ENCODE measurements around the gene OMA1.

OMA1 gene

GRCh38 chr1:58441699-58442098, 104.8 kb downstream of the OMA1 start:
- H3K36me3 ChIP-seq (ENCODE audit: insufficient read depth, low read length) = no peaks in the 10 kb centered on the region
- H3K4me2 ChIP-seq (ENCODE audit: low read depth, low read length, poor library complexity, severe bottlenecking) = no peak overlapping the region
- no peak overlapping the region for H3K4me3 ChIP-seq (ENCODE audit: low read length, poor library complexity, severe bottlenecking)
- no peaks in the 10 kb centered on the region for H3K9me2 ChIP-seq (replicated peaks; ENCODE audit: low read depth, low read length)
- no peaks in the 10 kb centered on the region for H4K20me1 ChIP-seq (ENCODE audit: insufficient read depth, low read length, poor library complexity, severe bottlenecking)
- no peaks in the 10 kb centered on the region for H3F3A ChIP-seq (ENCODE audit: low read depth)
- no peaks in the 10 kb centered on the region for H3K9me3 ChIP-seq (ENCODE audit: insufficient read depth, low read depth, low read length)
- no peak for TF ChIP-seq EZH2phosphoT487 (IDR thresholded peaks at IDR 0.05; ENCODE audit: borderline replicate concordance)
- no peak for TF ChIP-seq CTCF (conservative IDR thresholded peaks at IDR 0.05; ENCODE audit: low read length)
- H3K27me3 ChIP-seq (ENCODE audit: insufficient read depth, low read length, poor library complexity, severe bottlenecking) = no peaks in the 10 kb centered on the region
- no peaks in the 10 kb centered on the region for H3K4me1 ChIP-seq (ENCODE audit: insufficient read depth, low read length, poor library complexity, severe bottlenecking)
- H3K9ac ChIP-seq (ENCODE audit: low read depth, low read length, poor library complexity, severe bottlenecking) = no peak overlapping the region
- no peak overlapping the region for H2AFZ ChIP-seq (ENCODE audit: low read length)
- no peaks in the 10 kb centered on the region for H3K79me2 ChIP-seq (ENCODE audit: insufficient read depth, low read length)

- Histone ChIP-seq H3K79me2 (ENCODE audit: insufficient read depth, low read length) (no peaks in the 10 kb centered on the region), H3K9me3 (ENCODE audit: insufficient read depth, low read depth, low read length) (no peaks in the 10 kb centered on the region), H4K20me1 (ENCODE audit: insufficient read depth, low read length, poor library complexity, severe bottlenecking) (no peaks in the 10 kb centered on the region), H3K4me2 (ENCODE audit: low read depth, low read length, poor library complexity, severe bottlenecking) (no peak overlapping the region), H2AFZ (ENCODE audit: low read length) (no peak overlapping the region), H3K36me3 (ENCODE audit: insufficient read depth, low read length) (no peaks in the 10 kb centered on the region), H3K4me1 (ENCODE audit: insufficient read depth, low read length, poor library complexity, severe bottlenecking) (no peaks in the 10 kb centered on the region), H3K4me3 (ENCODE audit: low read length, poor library complexity, severe bottlenecking) (no peak overlapping the region), H3K9me2 (replicated peaks; ENCODE audit: low read depth, low read length) (no peaks in the 10 kb centered on the region), H3K9ac (ENCODE audit: low read depth, low read length, poor library complexity, severe bottlenecking) (no peak overlapping the region), H3F3A (ENCODE audit: low read depth) (no peaks in the 10 kb centered on the region), H3K27me3 (ENCODE audit: insufficient read depth, low read length, poor library complexity, severe bottlenecking) (no peaks in the 10 kb centered on the region)
- TF ChIP-seq CTCF (conservative IDR thresholded peaks at IDR 0.05; ENCODE audit: low read length) = no peak
- TF ChIP-seq EZH2phosphoT487 (IDR thresholded peaks at IDR 0.05; ENCODE audit: borderline replicate concordance) = no peak
Observed at GRCh38 chr1:58440696-58441095, 105.8 kb downstream of the OMA1 start.

GRCh38 chr1:58439946-58440345, 106.6 kb downstream of the OMA1 start:
- no peak for TF ChIP-seq EZH2phosphoT487 (IDR thresholded peaks at IDR 0.05; ENCODE audit: borderline replicate concordance)
- TF ChIP-seq CTCF (conservative IDR thresholded peaks at IDR 0.05; ENCODE audit: low read length) = no peak
- Histone ChIP-seq H3K36me3 (ENCODE audit: insufficient read depth, low read length) (no peaks in the 10 kb centered on the region), H3K27me3 (ENCODE audit: insufficient read depth, low read length, poor library complexity, severe bottlenecking) (no peaks in the 10 kb centered on the region), H3K4me1 (ENCODE audit: insufficient read depth, low read length, poor library complexity, severe bottlenecking) (no peaks in the 10 kb centered on the region), H3K9me2 (replicated peaks; ENCODE audit: low read depth, low read length) (no peaks in the 10 kb centered on the region), H3K9ac (ENCODE audit: low read depth, low read length, poor library complexity, severe bottlenecking) (no peak overlapping the region), H2AFZ (ENCODE audit: low read length) (no peak overlapping the region), H4K20me1 (ENCODE audit: insufficient read depth, low read length, poor library complexity, severe bottlenecking) (no peaks in the 10 kb centered on the region), H3K9me3 (ENCODE audit: insufficient read depth, low read depth, low read length) (no peaks in the 10 kb centered on the region), H3K4me2 (ENCODE audit: low read depth, low read length, poor library complexity, severe bottlenecking) (no peak overlapping the region), H3K4me3 (ENCODE audit: low read length, poor library complexity, severe bottlenecking) (no peak overlapping the region), H3K79me2 (ENCODE audit: insufficient read depth, low read length) (no peaks in the 10 kb centered on the region), H3F3A (ENCODE audit: low read depth) (no peaks in the 10 kb centered on the region)
